ENCODE results near the gene TBL1XR1.

DNA sequence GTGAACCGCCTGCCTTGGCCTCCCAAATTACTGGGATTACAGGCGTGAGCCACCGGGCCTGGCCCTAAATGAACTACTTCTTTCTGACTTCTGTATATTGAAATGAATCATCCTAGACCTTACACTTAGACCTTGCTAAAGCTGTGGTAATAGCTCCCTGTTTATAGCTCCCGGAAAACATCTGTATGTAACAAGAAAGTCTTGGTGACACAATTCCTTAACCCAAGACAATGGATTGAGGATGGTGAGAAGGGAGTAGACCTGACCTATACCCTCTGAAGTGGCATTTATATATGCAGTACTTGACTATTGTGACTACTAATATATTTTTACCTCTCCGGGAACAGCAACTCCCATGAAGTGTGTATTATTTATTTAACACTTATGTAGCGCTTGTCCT lies 48.0 kb upstream of the TBL1XR1 start:
- TF ChIP-seq CTCF (IDR thresholded peaks at IDR 0.05; ENCODE audit: extremely low read depth in 1 of 2, insufficient read depth in 1 of 2, low read depth in 1 of 2, low read length in 2 of 2) (no peak), MYC (IDR thresholded peaks at IDR 0.05; ENCODE audit: low read depth, low read length) (no peak), POLR2A (IDR thresholded peaks at IDR 0.05; ENCODE audit: low read depth, low read length) (no peak)

All from endothelial cell of umbilical vein (primary cell).